Activated naive CD8-positive, alpha-beta T cell (primary cell): ENCODE measurements around the gene ZNF25.
"Not testable (repeated sequence)": the region's sequence is repeated elsewhere in the genome, so short reads cannot be mapped to it uniquely, and the experiment has no call there.

ENCODE experiments used
- H3K27ac Mint-ChIP-seq: one replicate; pipeline ENCODE4 v1.8.0; 2021; ENCODE audit warnings: mixed read lengths
- H3K27me3 Mint-ChIP-seq: one replicate; pipeline ENCODE4 v1.8.0; 2021; ENCODE audit warnings: mixed read lengths
- H3K36me3 Mint-ChIP-seq: one replicate; pipeline ENCODE4 v1.8.0; 2021; ENCODE audit warnings: mixed read lengths
- H3K4me1 Mint-ChIP-seq: one replicate; pipeline ENCODE4 v1.8.0; 2021; ENCODE audit warnings: low read depth, mixed read lengths
- H3K4me3 Mint-ChIP-seq: one replicate; pipeline ENCODE4 v1.8.0; 2021; ENCODE audit warnings: mild to moderate bottlenecking, mixed read lengths
- H3K9me3 Mint-ChIP-seq: one replicate; pipeline ENCODE4 v1.8.0; 2021; ENCODE audit warnings: low read depth, mixed read lengths

ZNF25 gene

GRCh38 chr10:37972396-37972795 lies 4.1 kb downstream of the ZNF25 start:
- H3K27me3 Mint-ChIP-seq: no peaks in the 10 kb centered on the region
- peaks cover 17% of the 10 kb centered on the region for H3K36me3 Mint-ChIP-seq
- H3K9me3 Mint-ChIP-seq: no peaks in the 10 kb centered on the region
- H3K27ac Mint-ChIP-seq: no peak overlapping the region
- H3K4me3 Mint-ChIP-seq: no peak overlapping the region
- H3K4me1 Mint-ChIP-seq: peaks cover 23% of the 10 kb centered on the region

GRCh38 chr10:37965006-37965405 lies 11.4 kb downstream of the ZNF25 start:
- no peaks in the 10 kb centered on the region for H3K27me3 Mint-ChIP-seq
- H3K36me3 Mint-ChIP-seq: peaks cover 47% of the 10 kb centered on the region
- no peaks in the 10 kb centered on the region for H3K4me1 Mint-ChIP-seq
- H3K9me3 Mint-ChIP-seq: peaks cover 13% of the 10 kb centered on the region
- H3K27ac Mint-ChIP-seq: no peak overlapping the region
- H3K4me3 Mint-ChIP-seq: no peak overlapping the region

- peaks cover 49% of the 10 kb centered on the region for H3K36me3 Mint-ChIP-seq
- H3K4me1 Mint-ChIP-seq: no peaks in the 10 kb centered on the region
- H3K4me3 Mint-ChIP-seq: no peak overlapping the region
- no peaks in the 10 kb centered on the region for H3K27me3 Mint-ChIP-seq
- H3K27ac Mint-ChIP-seq: no peak overlapping the region
- H3K9me3 Mint-ChIP-seq: peaks cover 5% of the 10 kb centered on the region
Observed at GRCh38 chr10:37960591-37961137, 15.8 kb downstream of the ZNF25 start.

GRCh38 chr10:37957841-37958240 lies 18.6 kb downstream of the ZNF25 start:
- Mint-ChIP-seq H3K4me3 (no peak overlapping the region), H3K27ac (no peak overlapping the region), H3K9me3 (peaks cover 15% of the 10 kb centered on the region), H3K36me3 (peaks cover 62% of the 10 kb centered on the region), H3K27me3 (no peaks in the 10 kb centered on the region), H3K4me1 (no peaks in the 10 kb centered on the region)

GRCh38 chr10:37952926-37953325 lies 23.5 kb downstream of the ZNF25 start:
- H3K4me3 Mint-ChIP-seq: no peak overlapping the region
- no peak overlapping the region for H3K27ac Mint-ChIP-seq
- H3K4me1 Mint-ChIP-seq: no peaks in the 10 kb centered on the region
- H3K36me3 Mint-ChIP-seq: peaks cover 75% of the 10 kb centered on the region
- peaks cover 28% of the 10 kb centered on the region for H3K9me3 Mint-ChIP-seq
- no peaks in the 10 kb centered on the region for H3K27me3 Mint-ChIP-seq

GRCh38 chr10:37952043-37952755 lies 24.2 kb downstream of the ZNF25 start:
- Mint-ChIP-seq H3K36me3 (peaks cover 70% of the 10 kb centered on the region), H3K4me3 (no peak overlapping the region), H3K27ac (no peak overlapping the region), H3K4me1 (no peaks in the 10 kb centered on the region), H3K9me3 (peaks cover 28% of the 10 kb centered on the region), H3K27me3 (no peaks in the 10 kb centered on the region)

GRCh38 chr10:37948210-37948609 lies 28.2 kb downstream of the ZNF25 start:
- no peaks in the 10 kb centered on the region for H3K4me1 Mint-ChIP-seq
- H3K27me3 Mint-ChIP-seq: no peaks in the 10 kb centered on the region
- no peak overlapping the region for H3K27ac Mint-ChIP-seq
- peaks cover 46% of the 10 kb centered on the region for H3K36me3 Mint-ChIP-seq
- peaks cover 13% of the 10 kb centered on the region for H3K9me3 Mint-ChIP-seq
- no peak overlapping the region for H3K4me3 Mint-ChIP-seq

- H3K36me3 Mint-ChIP-seq: peaks cover 39% of the 10 kb centered on the region
- peaks cover 10% of the 10 kb centered on the region for H3K9me3 Mint-ChIP-seq
- H3K4me1 Mint-ChIP-seq: no peaks in the 10 kb centered on the region
- H3K27me3 Mint-ChIP-seq: no peaks in the 10 kb centered on the region
- H3K4me3 Mint-ChIP-seq: no peak overlapping the region
- H3K27ac Mint-ChIP-seq: no peak overlapping the region
Observed at GRCh38 chr10:37947526-37947925, 28.9 kb downstream of the ZNF25 start.

- Mint-ChIP-seq H3K4me3 (no peak overlapping the region), H3K27ac (no peak overlapping the region), H3K27me3 (no peaks in the 10 kb centered on the region), H3K36me3 (peaks cover 6% of the 10 kb centered on the region), H3K9me3 (no peaks in the 10 kb centered on the region), H3K4me1 (no peaks in the 10 kb centered on the region)
Observed at GRCh38 chr10:37937864-37938263, 38.6 kb downstream of the ZNF25 start.

- Mint-ChIP-seq H3K27me3 (no peaks in the 10 kb centered on the region), H3K36me3 (no peaks in the 10 kb centered on the region), H3K4me3 (no peak overlapping the region), H3K9me3 (no peaks in the 10 kb centered on the region), H3K4me1 (no peaks in the 10 kb centered on the region), H3K27ac (no peak overlapping the region)
Observed at GRCh38 chr10:37934791-37935190, 41.7 kb downstream of the ZNF25 start.

- no peaks in the 10 kb centered on the region for H3K36me3 Mint-ChIP-seq
- no peaks in the 10 kb centered on the region for H3K27me3 Mint-ChIP-seq
- no peak overlapping the region for H3K4me3 Mint-ChIP-seq
- H3K9me3 Mint-ChIP-seq: no peaks in the 10 kb centered on the region
- H3K27ac Mint-ChIP-seq: no peak overlapping the region
- no peaks in the 10 kb centered on the region for H3K4me1 Mint-ChIP-seq
Observed at GRCh38 chr10:37930423-37930822, 46.0 kb downstream of the ZNF25 start.

- H3K36me3 Mint-ChIP-seq, H3K27me3 Mint-ChIP-seq, H3K27ac Mint-ChIP-seq, H3K4me3 Mint-ChIP-seq, H3K4me1 Mint-ChIP-seq: not testable (repeated sequence)
- H3K9me3 Mint-ChIP-seq: peaks cover 20% of the 10 kb centered on the region
Observed at GRCh38 chr10:37908165-37908564, 68.3 kb downstream of the ZNF25 start.

GRCh38 chr10:37906382-37906781 lies 70.1 kb downstream of the ZNF25 start:
- Mint-ChIP-seq H3K4me1 (no peaks in the 10 kb centered on the region), H3K9me3 (peaks cover 20% of the 10 kb centered on the region), H3K27ac (no peak overlapping the region), H3K27me3 (no peaks in the 10 kb centered on the region), H3K36me3 (no peaks in the 10 kb centered on the region), H3K4me3 (no peak overlapping the region)
